Measurements from ENCODE around the gene APH1B.

- TF ChIP-seq CTCF (conservative IDR thresholded peaks at IDR 0.05; ENCODE audit: low read depth, low read length) (no peak), EZH2 (IDR thresholded peaks at IDR 0.05; ENCODE audit: borderline replicate concordance, low read depth, low read length, poor library complexity, severe bottlenecking) (no peak)
Observed at GRCh38 chr15:63250312-63250965, 27.0 kb upstream of the APH1B start.
